Osteoblast (primary cell): ENCODE measurements around the gene ELP4. TPM values are rescaled to one million over a fixed set of nuclear protein-coding genes. Genes with fewer than 3 reads are reported as not detected.

Experiments
- DNase-seq: peaks from one replicate; pipeline ENCODE4 v3.0.0; 2011; ENCODE audit warnings: low spot score, mixed read lengths; ENCODE audit not compliant: insufficient read length; ENCODE audit errors: missing footprints
- H2AFZ ChIP-seq: 2 replicates; pipeline ENCODE4 v1.6.0; 2011; ENCODE audit warnings: mild to moderate bottlenecking, low read length
- H3K27ac ChIP-seq: 2 replicates; pipeline ENCODE4 v1.5.1; 2011; ENCODE audit warnings: mild to moderate bottlenecking, low read depth, low read length, moderate library complexity
- H3K27me3 ChIP-seq: 2 replicates; pipeline ENCODE4 v1.6.0; 2012; ENCODE audit warnings: mild to moderate bottlenecking, control low read depth, inconsistent platforms, low read length, moderate library complexity; ENCODE audit not compliant: insufficient read depth
- H3K36me3 ChIP-seq: 2 replicates; pipeline ENCODE4 v1.5.1; 2011; ENCODE audit warnings: mild to moderate bottlenecking, low read length, control low read depth, moderate library complexity; ENCODE audit not compliant: insufficient read depth
- H3K4me1 ChIP-seq: 2 replicates; pipeline ENCODE4 v1.5.1; 2011; ENCODE audit warnings: mild to moderate bottlenecking, low read length, control low read depth, moderate library complexity; ENCODE audit not compliant: insufficient read depth
- H3K4me2 ChIP-seq: 2 replicates; pipeline ENCODE4 v1.6.0; 2011; ENCODE audit warnings: mild to moderate bottlenecking, low read length; ENCODE audit not compliant: insufficient read depth
- H3K4me3 ChIP-seq: fragments of 200-600 bp; sonication (generic); 3 replicates; pipeline ENCODE4 v1.5.1; 2012; ENCODE audit warnings: mild to moderate bottlenecking, low read length, inconsistent platforms; ENCODE audit not compliant: insufficient read depth
- H3K79me2 ChIP-seq: 2 replicates; pipeline ENCODE4 v1.6.0; 2012; ENCODE audit warnings: mild to moderate bottlenecking, low read length, control low read depth, inconsistent platforms; ENCODE audit not compliant: insufficient read depth
- H3K9me3 ChIP-seq: 2 replicates; pipeline ENCODE4 v1.5.1; 2011; ENCODE audit warnings: low read depth, low read length, control low read depth
- H4K20me1 ChIP-seq: 2 replicates; pipeline ENCODE4 v1.6.0; 2012; ENCODE audit warnings: mild to moderate bottlenecking, low read length, control low read depth; ENCODE audit not compliant: insufficient read depth
- total RNA-seq: library from RNA; depleted of rRNA; stranded (reverse); fragments of >200 nt; gene quantifications from 2 replicates; pipeline ENCODE4 v1.2.3, GENCODE V29; 2012
- TF ChIP-seq, protein P1 (sequence below): IDR thresholded peaks from 2 replicates; pipeline ENCODE4 v1.5.1; 2011; ENCODE audit warnings: mild to moderate bottlenecking, low read depth, low read length, moderate library complexity; ENCODE audit errors: extremely low read depth

ELP4 gene
- total RNA-seq, 1 donor, result 16.3 TPM

DNA sequence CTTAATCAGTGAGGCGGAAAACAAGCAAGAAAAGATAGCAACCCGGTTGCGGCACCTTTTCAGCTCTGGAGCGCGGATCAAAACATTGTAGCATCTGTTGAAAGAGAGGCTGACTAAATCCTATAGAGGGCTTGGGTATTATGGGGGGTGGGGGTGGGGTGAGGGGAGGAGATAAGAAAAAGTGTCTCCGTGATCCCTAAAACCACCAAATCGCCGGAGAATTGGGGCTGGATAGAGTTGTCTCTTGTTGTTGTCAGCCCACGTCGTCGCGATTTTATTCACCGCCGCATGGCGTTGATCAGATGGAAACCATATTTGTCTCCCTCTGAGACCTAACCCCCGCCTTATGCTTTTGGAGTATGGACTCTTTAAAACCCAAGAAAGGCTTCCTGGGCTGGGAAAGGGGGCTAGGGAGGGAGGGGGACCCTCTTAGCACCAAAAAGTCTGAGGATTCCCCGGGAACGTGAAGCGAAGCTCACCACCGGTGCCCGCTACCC is 288.5 kb downstream of the ELP4 start:
- no peak for DNase-seq
- Histone ChIP-seq H2AFZ (no peak overlapping the region), H3K4me2 (peak overlapping the region; percentile 60), H3K4me3 (peak overlapping the region; percentile 19), H3K4me1 (peaks cover 7% of the 10 kb centered on the region), H3K9me3 (no peaks in the 10 kb centered on the region), H3K79me2 (no peaks in the 10 kb centered on the region), H3K36me3 (no peaks in the 10 kb centered on the region), H3K27ac (no peak overlapping the region), H4K20me1 (no peaks in the 10 kb centered on the region), H3K27me3 (peaks cover 80% of the 10 kb centered on the region)
- TF ChIP-seq, protein P1, sequence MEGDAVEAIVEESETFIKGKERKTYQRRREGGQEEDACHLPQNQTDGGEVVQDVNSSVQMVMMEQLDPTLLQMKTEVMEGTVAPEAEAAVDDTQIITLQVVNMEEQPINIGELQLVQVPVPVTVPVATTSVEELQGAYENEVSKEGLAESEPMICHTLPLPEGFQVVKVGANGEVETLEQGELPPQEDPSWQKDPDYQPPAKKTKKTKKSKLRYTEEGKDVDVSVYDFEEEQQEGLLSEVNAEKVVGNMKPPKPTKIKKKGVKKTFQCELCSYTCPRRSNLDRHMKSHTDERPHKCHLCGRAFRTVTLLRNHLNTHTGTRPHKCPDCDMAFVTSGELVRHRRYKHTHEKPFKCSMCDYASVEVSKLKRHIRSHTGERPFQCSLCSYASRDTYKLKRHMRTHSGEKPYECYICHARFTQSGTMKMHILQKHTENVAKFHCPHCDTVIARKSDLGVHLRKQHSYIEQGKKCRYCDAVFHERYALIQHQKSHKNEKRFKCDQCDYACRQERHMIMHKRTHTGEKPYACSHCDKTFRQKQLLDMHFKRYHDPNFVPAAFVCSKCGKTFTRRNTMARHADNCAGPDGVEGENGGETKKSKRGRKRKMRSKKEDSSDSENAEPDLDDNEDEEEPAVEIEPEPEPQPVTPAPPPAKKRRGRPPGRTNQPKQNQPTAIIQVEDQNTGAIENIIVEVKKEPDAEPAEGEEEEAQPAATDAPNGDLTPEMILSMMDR, result no peak

DNA sequence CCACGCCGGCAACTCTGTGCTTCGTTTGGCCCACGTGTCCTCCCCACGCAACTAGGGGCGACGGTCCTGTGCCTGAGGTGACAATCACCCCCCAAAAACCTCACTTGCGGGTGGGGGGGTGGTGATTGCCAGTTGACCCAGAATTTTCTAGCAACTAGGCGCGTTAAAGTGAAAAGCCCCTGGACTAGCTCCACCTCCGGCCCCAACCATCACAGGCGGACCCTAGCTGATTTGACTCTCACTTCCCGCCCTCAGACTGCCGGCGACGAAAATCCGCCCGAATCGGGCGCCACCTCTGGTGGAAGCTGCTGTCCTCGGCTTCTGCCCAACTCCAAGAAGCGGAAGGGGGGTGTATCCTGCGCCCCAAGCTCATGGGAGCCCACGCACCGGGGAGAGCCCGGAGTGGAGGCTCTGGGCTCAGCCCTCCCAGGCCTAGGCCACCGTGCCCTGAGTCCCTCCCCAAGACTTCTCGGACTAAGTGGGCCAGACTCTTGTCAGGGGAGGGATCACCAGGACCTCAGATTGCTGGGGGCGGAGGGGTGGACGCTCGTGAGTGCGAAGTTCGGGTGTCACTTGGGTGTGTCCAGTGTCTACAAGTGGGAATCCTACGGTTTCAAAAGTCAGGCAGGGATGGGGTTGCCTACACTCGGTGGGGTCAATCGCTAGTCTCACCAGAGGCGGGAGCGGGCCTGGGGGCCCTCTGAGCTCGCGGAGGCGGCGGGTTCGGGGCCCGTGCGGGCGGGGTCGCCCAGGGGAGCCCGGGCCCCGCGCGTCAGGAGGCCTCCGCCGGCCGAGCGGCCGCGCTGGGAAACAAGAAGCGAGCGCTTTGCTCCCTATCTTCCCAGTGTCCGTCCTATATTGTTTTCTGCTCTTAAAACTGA is 289.2 kb downstream of the ELP4 start:
- H3K27ac ChIP-seq, result no peak overlapping the region
- no peaks in the 10 kb centered on the region for H3K36me3 ChIP-seq
- DNase-seq, result peak; percentile 83
- no peak overlapping the region for H2AFZ ChIP-seq
- H3K27me3 ChIP-seq, result peaks cover 87% of the 10 kb centered on the region
- peak overlapping the region; percentile 22 for H3K4me3 ChIP-seq
- TF ChIP-seq, protein P1, result peak; percentile 30
- peaks cover 7% of the 10 kb centered on the region for H3K4me1 ChIP-seq
- H3K9me3 ChIP-seq, result no peaks in the 10 kb centered on the region
- H3K79me2 ChIP-seq, result no peaks in the 10 kb centered on the region
- H4K20me1 ChIP-seq, result peaks cover 3% of the 10 kb centered on the region
- peak overlapping the region; percentile 60 for H3K4me2 ChIP-seq

DNA sequence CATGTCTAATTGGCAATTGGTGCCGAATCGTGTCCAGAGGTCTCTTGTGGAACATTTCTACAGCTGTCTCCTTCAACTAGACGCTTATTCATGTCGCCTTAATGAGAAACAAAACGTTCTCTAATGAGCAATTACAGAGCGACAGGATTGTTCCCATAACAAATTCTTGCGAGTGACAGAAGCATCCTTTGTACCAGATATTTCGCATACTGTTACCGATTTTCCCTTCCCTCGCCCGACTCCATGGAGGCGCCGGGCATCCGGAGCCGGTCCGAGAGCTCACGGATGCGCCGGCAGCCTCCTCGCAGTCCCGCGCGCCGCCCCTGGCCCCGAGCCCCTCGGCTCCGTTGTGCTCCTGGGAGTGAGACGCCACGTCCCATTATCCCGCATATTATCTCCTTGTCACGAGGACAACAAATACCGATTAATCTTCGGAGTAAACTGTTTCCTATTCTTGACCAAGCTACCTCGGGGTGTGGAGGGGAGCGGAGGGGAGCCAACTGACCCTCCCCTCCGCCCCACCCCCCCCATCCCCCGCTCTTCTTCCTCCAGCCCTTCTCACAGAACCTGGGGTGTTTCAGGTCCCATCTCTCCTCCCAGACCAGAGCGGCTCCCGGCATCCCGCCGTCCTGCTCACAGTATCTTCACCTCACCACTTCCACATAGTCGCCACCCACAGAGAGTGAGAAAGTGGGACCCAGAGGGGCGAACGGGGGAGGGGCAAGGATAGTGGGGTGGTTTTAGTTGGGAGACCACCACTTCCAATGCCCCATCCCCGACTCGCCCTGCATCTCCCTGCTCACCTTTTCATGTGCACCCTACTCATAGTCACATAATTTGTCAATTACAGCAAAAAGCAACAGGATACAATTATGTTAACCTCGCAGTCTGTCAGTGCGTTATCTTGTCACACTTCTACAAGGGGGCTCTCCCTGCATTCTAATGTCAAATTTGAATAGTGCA is 290.1 kb downstream of the ELP4 start:
- Histone ChIP-seq H3K79me2 (no peaks in the 10 kb centered on the region), H3K4me1 (peaks cover 10% of the 10 kb centered on the region), H3K9me3 (no peaks in the 10 kb centered on the region), H3K27me3 (peaks cover 93% of the 10 kb centered on the region), H3K4me2 (peak overlapping the region; percentile 60), H4K20me1 (peaks cover 3% of the 10 kb centered on the region), H3K4me3 (no peak overlapping the region), H3K36me3 (no peaks in the 10 kb centered on the region), H2AFZ (no peak overlapping the region), H3K27ac (no peak overlapping the region)
- TF ChIP-seq, protein P1, result no peak
- peak; percentile 74 for DNase-seq
